HEK293T (cell line): Measurements from ENCODE around the gene ART4.

ENCODE experiments used
- CTCF ChIA-PET: fragments of 350-600 bp; formaldehyde crosslinking; extraction: SDS; loops from one replicate; lab custom pipeline; 2021; ENCODE audit warnings: antibody characterized with exemption, inconsistent platforms; lab: Yijun Ruan, JAX
- POLR2A ChIA-PET: fragments of 350-600 bp; formaldehyde crosslinking; extraction: SDS; loops from one replicate; lab custom pipeline; 2020; ENCODE audit warnings: antibody characterized with exemption, inconsistent platforms; lab: Yijun Ruan, JAX
- DNase-seq: peaks from one replicate; pipeline ENCODE4 v3.0.0; 2012; ENCODE audit warnings: mixed read lengths; ENCODE audit errors: extremely low spot score
- ARNT ChIP-seq: fragments of 450-650 bp; IDR thresholded peaks from 2 replicates; pipeline ENCODE4 v1.6.1; 2017; ENCODE audit warnings: mild to moderate bottlenecking
- BHLHE40 ChIP-seq: fragments of 450-650 bp; IDR thresholded peaks from 2 replicates; pipeline ENCODE4 v1.6.1; 2016; ENCODE audit warnings: mild to moderate bottlenecking, moderate library complexity, borderline replicate concordance
- CTBP1 ChIP-seq: fragments of 450-650 bp; IDR thresholded peaks from 2 replicates; pipeline ENCODE4 v1.6.1; 2016; ENCODE audit warnings: borderline replicate concordance
- ELF4 ChIP-seq: fragments of 450-650 bp; IDR thresholded peaks from 2 replicates; pipeline ENCODE4 v1.6.1; 2017; ENCODE audit warnings: antibody characterized with exemption
- FOXA1 ChIP-seq: fragments of 450-650 bp; IDR thresholded peaks from 2 replicates; pipeline ENCODE4 v1.6.1; 2016; ENCODE audit warnings: mild to moderate bottlenecking
- FOXK2 ChIP-seq: fragments of 450-650 bp; IDR thresholded peaks from 2 replicates; pipeline ENCODE4 v1.6.1; 2016; ENCODE audit warnings: mild to moderate bottlenecking
- FOXM1 ChIP-seq: fragments of 450-650 bp; IDR thresholded peaks from 2 replicates; pipeline ENCODE4 v1.6.1; 2017; ENCODE audit warnings: mild to moderate bottlenecking, borderline replicate concordance
- HDGF ChIP-seq: fragments of 450-650 bp; IDR thresholded peaks from 2 replicates; pipeline ENCODE4 v1.6.1; 2017; ENCODE audit warnings: antibody characterized with exemption, borderline replicate concordance
- L3MBTL2 ChIP-seq: fragments of 450-650 bp; conservative IDR thresholded peaks from 2 replicates; pipeline ENCODE4 v1.6.1; 2016; ENCODE audit warnings: mild to moderate bottlenecking
- LEF1 ChIP-seq: fragments of 450-650 bp; IDR thresholded peaks from 2 replicates; pipeline ENCODE4 v1.6.1; 2017; ENCODE audit warnings: mild to moderate bottlenecking, borderline replicate concordance
- NFRKB ChIP-seq: fragments of 450-650 bp; IDR thresholded peaks from 2 replicates; pipeline ENCODE4 v1.6.1; 2016; ENCODE audit warnings: mild to moderate bottlenecking, moderate library complexity
- PKNOX1 ChIP-seq: fragments of 450-650 bp; IDR thresholded peaks from 2 replicates; pipeline ENCODE4 v1.6.1; 2016
- SP1 ChIP-seq: fragments of 450-650 bp; IDR thresholded peaks from 2 replicates; pipeline ENCODE4 v1.6.1; 2017
- SUZ12 ChIP-seq: fragments of 450-650 bp; IDR thresholded peaks from 2 replicates; pipeline ENCODE4 v1.6.1; 2016; ENCODE audit warnings: mild to moderate bottlenecking
- TARDBP ChIP-seq: fragments of 450-650 bp; IDR thresholded peaks from 2 replicates; pipeline ENCODE4 v1.6.1; 2016
- ZNF384 ChIP-seq: fragments of 450-650 bp; IDR thresholded peaks from 2 replicates; pipeline ENCODE4 v1.6.1; 2016

The ART4 gene

GRCh38 chr12:14843425-14843887 lies at the start of gene ART4:
TSS of gene ART4 (minus strand) at chr12:14843526. CDS start at chr12:14843113, 413 bp downstream.
- TF ChIP-seq HDGF = no peak
- TF ChIP-seq TARDBP = no peak
- no peak for TF ChIP-seq ZNF384
- no peak for TF ChIP-seq FOXA1
- TF ChIP-seq FOXM1 = no peak
- TF ChIP-seq SP1 = no peak
- no peak for TF ChIP-seq PKNOX1
- no peak for TF ChIP-seq ELF4
- no peak for TF ChIP-seq CTBP1
- TF ChIP-seq L3MBTL2 = no peak
- TF ChIP-seq NFRKB = no peak
- no peak for TF ChIP-seq SUZ12
- TF ChIP-seq FOXK2 = no peak
- no peak for DNase-seq
- ChIA-PET CTCF (no interaction called here), POLR2A (no interaction called here)

GRCh38 chr12:14892726-14893505 lies 49.6 kb upstream of the ART4 start:
- TF ChIP-seq ELF4 (no peak), HDGF (no peak), TARDBP (no peak), SUZ12 (no peak), ARNT (no peak), BHLHE40 (no peak), FOXA1 (no peak), FOXM1 (no peak), NFRKB (no peak)
- POLR2A ChIA-PET = no interaction called here
- no peak for DNase-seq
- CTCF ChIA-PET = no interaction called here

GRCh38 chr12:14890701-14891100 lies 47.4 kb upstream of the ART4 start:
- no peak for TF ChIP-seq SUZ12
- TF ChIP-seq ARNT = no peak
- no peak for TF ChIP-seq ELF4
- CTCF ChIA-PET = no interaction called here
- POLR2A ChIA-PET = no interaction called here
- no peak for DNase-seq

- DNase-seq = no peak
- ChIA-PET POLR2A (no interaction called here), CTCF (no interaction called here)
- no peak for TF ChIP-seq ARNT
- no peak for TF ChIP-seq SUZ12
- no peak for TF ChIP-seq TARDBP
- no peak for TF ChIP-seq ELF4
- no peak for TF ChIP-seq LEF1
These were observed 42.9 kb upstream of the ART4 start for GRCh38 chr12:14886271-14886670.

GRCh38 chr12:14885718-14886221 lies 42.4 kb upstream of the ART4 start, which contains the start of gene MGP:
TSS of gene MGP (minus strand) at chr12:14885854. CDS start at chr12:14885791, 63 bp downstream.
- no peak for TF ChIP-seq HDGF
- no peak for TF ChIP-seq ELF4
- TF ChIP-seq FOXK2 = no peak
- TF ChIP-seq FOXA1 = no peak
- no peak for TF ChIP-seq ARNT
- TF ChIP-seq NFRKB = no peak
- no peak for TF ChIP-seq SP1
- no peak for TF ChIP-seq SUZ12
- DNase-seq = no peak
- POLR2A ChIA-PET = no interaction called here
- CTCF ChIA-PET = no interaction called here

- ChIA-PET CTCF (no interaction called here), POLR2A (no interaction called here)
- no peak for DNase-seq
- TF ChIP-seq LEF1 = no peak
- no peak for TF ChIP-seq NFRKB
- TF ChIP-seq FOXA1 = no peak
- TF ChIP-seq SUZ12 = no peak
- TF ChIP-seq TARDBP = no peak
- TF ChIP-seq ELF4 = no peak
- no peak for TF ChIP-seq L3MBTL2
- no peak for TF ChIP-seq PKNOX1
- TF ChIP-seq CTBP1 = no peak
- no peak for TF ChIP-seq FOXK2
- no peak for TF ChIP-seq FOXM1
- TF ChIP-seq HDGF = no peak
These were observed 41.1 kb upstream of the ART4 start for GRCh38 chr12:14884458-14884878.

- POLR2A ChIA-PET = no interaction called here
These were observed 40.4 kb upstream of the ART4 start for GRCh38 chr12:14883686-14884085.

More at GRCh38 chr12:14883686-14884085, 40.4 kb upstream of the ART4 start:
- no peak for TF ChIP-seq ARNT
- TF ChIP-seq FOXK2 = no peak
- no peak for TF ChIP-seq BHLHE40
- TF ChIP-seq NFRKB = no peak
- no peak for TF ChIP-seq ZNF384
- no peak for TF ChIP-seq L3MBTL2
- no peak for TF ChIP-seq FOXM1
- CTCF ChIA-PET = no interaction called here
- DNase-seq = no peak
